HK-2 (cell line): Measurements from ENCODE around the gene SUMO4.

Source experiments
- DNase-seq: peaks from one replicate; pipeline ENCODE4 v3.0.0-alpha.2; 2018; ENCODE audit not compliant: unreplicated experiment

SUMO4 gene

GRCh38 chr6:149389509-149390297, 10.4 kb upstream of the SUMO4 start:
- DNase-seq: no peak

- no peak for DNase-seq
Observed at GRCh38 chr6:149392093-149392492, 8.0 kb upstream of the SUMO4 start.

GRCh38 chr6:149392535-149392934, 7.5 kb upstream of the SUMO4 start:
- DNase-seq: no peak

- DNase-seq: no peak
Observed at GRCh38 chr6:149393002-149393679, 6.9 kb upstream of the SUMO4 start.

- DNase-seq: no peak
Observed at GRCh38 chr6:149395185-149395584, 4.9 kb upstream of the SUMO4 start.

- DNase-seq: no peak
Observed at GRCh38 chr6:149397384-149397783, 2.7 kb upstream of the SUMO4 start.

- DNase-seq: no peak
Observed at GRCh38 chr6:149403534-149403933, 3.5 kb downstream of the SUMO4 start.

- no peak for DNase-seq
Observed at GRCh38 chr6:149405823-149406765, 6.0 kb downstream of the SUMO4 start.

GRCh38 chr6:149409617-149410016, 9.6 kb downstream of the SUMO4 start:
- no peak for DNase-seq

- DNase-seq: no peak
Observed at GRCh38 chr6:149410557-149410956, 10.5 kb downstream of the SUMO4 start.

GRCh38 chr6:149414009-149414408, 13.9 kb downstream of the SUMO4 start:
- DNase-seq: no peak

- no peak for DNase-seq
Observed at GRCh38 chr6:149414821-149415220, 14.8 kb downstream of the SUMO4 start.

GRCh38 chr6:149419696-149420404, 19.8 kb downstream of the SUMO4 start:
- no peak for DNase-seq

GRCh38 chr6:149421132-149421531, 21.1 kb downstream of the SUMO4 start:
- no peak for DNase-seq

GRCh38 chr6:149422581-149422980, 22.5 kb downstream of the SUMO4 start:
- DNase-seq: no peak

- DNase-seq: no peak
Observed at GRCh38 chr6:149423964-149424440, 23.9 kb downstream of the SUMO4 start.

GRCh38 chr6:149425224-149425623, 25.2 kb downstream of the SUMO4 start:
- DNase-seq: no peak

GRCh38 chr6:149425754-149426153, 25.7 kb downstream of the SUMO4 start:
- DNase-seq: no peak

- no peak for DNase-seq
Observed at GRCh38 chr6:149428606-149429005, 28.5 kb downstream of the SUMO4 start.

GRCh38 chr6:149429427-149430360, 29.6 kb downstream of the SUMO4 start:
- DNase-seq: no peak
